K562 (cell line): Measurements from ENCODE around the gene SERTAD4. TPM values are rescaled to one million over a fixed set of nuclear protein-coding genes. Genes with fewer than 3 reads are reported as not detected.

Source experiments
- ATAC-seq: fragments of 200-7000 bp; cut with Tn5 transposase; 3 replicates; pipeline ENCODE4 v1.9.1; 2020; ENCODE audit warnings: moderate library complexity
- BruUV-seq: library from RNA; stranded (reverse); fragments of 400-500 nt; replicated peaks from 2 replicates; lab custom pipeline; 2021; lab: Mats Ljungman, UMichigan
- CTCF ChIA-PET: fragments of 300-600 bp; formaldehyde crosslinking; extraction: SDS; loops from one replicate; lab custom pipeline; 2021; ENCODE audit warnings: low intra/inter-chr PET ratio; lab: Yijun Ruan, JAX
- POLR2A ChIA-PET: fragments of 300-600, 350-650 bp; sonication (Branson Sonifier 250); formaldehyde crosslinking; extraction: SDS; loops from one replicate; lab custom pipeline; 2021; ENCODE audit warnings: antibody characterized with exemption, inconsistent platforms; lab: Yijun Ruan, JAX
- DNase-seq, 4 experiments: peaks; one replicate each; pipeline versions ENCODE4 v3.0.0 to v3.0.0-alpha.2; 2011 to 2018; ENCODE audit warnings: low spot score in 3 of 4, mixed read lengths in 3 of 4; ENCODE audit errors: extremely low read depth in 1 of 4
- FAIRE-seq: peaks from 2 replicates; lab custom pipeline; 2011; peaks lifted over from hg19 to GRCh38; lab: Jason Lieb, UNC
- H2AFZ ChIP-seq: 2 replicates; pipeline ENCODE4 v1.6.0; 2011; ENCODE audit warnings: low read depth, low read length, control low read depth, inconsistent platforms
- H3K27ac ChIP-seq: fragments of 200-600 bp; 3 replicates; pipeline ENCODE4 v1.8.0; 2011; ENCODE audit warnings: low read depth, mild to moderate bottlenecking, control low read depth, inconsistent platforms, low read length, moderate library complexity, mixed read lengths; ENCODE audit errors: extremely low read depth
- H3K27me3 ChIP-seq, 2 experiments: fragments of 300-600 bp in 1 of 2; 2 replicates in 1 of 2; 3 replicates in 1 of 2; pipeline versions ENCODE4 v1.6.0 to v1.8.0; 2011; ENCODE audit warnings: inconsistent platforms in 2 of 2, low read length in 2 of 2, mild to moderate bottlenecking in 1 of 2, mixed read lengths in 1 of 2, moderate library complexity in 1 of 2; ENCODE audit not compliant: control insufficient read depth in 2 of 2, insufficient read depth in 2 of 2
- H3K36me3 ChIP-seq: fragments of 300-600 bp; 3 replicates; pipeline ENCODE4 v1.8.0; 2011; ENCODE audit warnings: mild to moderate bottlenecking, low read length, inconsistent platforms; ENCODE audit not compliant: control insufficient read depth, insufficient read depth
- H3K4me1 ChIP-seq, 2 experiments: fragments of 200-600 bp in 1 of 2; replicated peaks in 1 of 2; 2 replicates in 1 of 2; 3 replicates in 1 of 2; pipeline versions ENCODE4 v1.5.1 to v1.8.0; 2011; ENCODE audit warnings: inconsistent platforms in 2 of 2, low read length in 2 of 2, mild to moderate bottlenecking in 1 of 2, mixed read lengths in 1 of 2, moderate library complexity in 1 of 2; ENCODE audit not compliant: control insufficient read depth in 2 of 2, insufficient read depth in 2 of 2
- H3K4me2 ChIP-seq: 2 replicates; pipeline ENCODE4 v1.6.1; 2011; ENCODE audit warnings: low read length, control low read depth, inconsistent platforms, mixed read lengths; ENCODE audit not compliant: insufficient read depth
- H3K4me3 ChIP-seq: fragments of 200-600 bp; sonication (generic), shearing (Covaris generic); 2 replicates; pipeline ENCODE4 v1.5.1; 2016; ENCODE audit warnings: control low read depth, inconsistent platforms
- H3K79me2 ChIP-seq: fragments of 200-600 bp; 3 replicates; pipeline ENCODE4 v1.8.0; 2011; ENCODE audit warnings: low read length, inconsistent platforms; ENCODE audit not compliant: control insufficient read depth, insufficient read depth
- H3K9ac ChIP-seq, 2 experiments: 2 replicates each; pipeline versions ENCODE4 v1.6.0 to v1.6.1; 2011; ENCODE audit warnings: low read depth in 2 of 2, low read length in 2 of 2, control low read depth in 1 of 2, inconsistent platforms in 1 of 2, mild to moderate bottlenecking in 1 of 2, mixed read lengths in 1 of 2; ENCODE audit not compliant: insufficient read depth in 1 of 2
- H3K9me1 ChIP-seq: one replicate; pipeline ENCODE4 v1.6.0; 2011; ENCODE audit warnings: inconsistent platforms, mild to moderate bottlenecking, low read length, moderate library complexity; ENCODE audit not compliant: control insufficient read depth, insufficient read depth
- H3K9me3 ChIP-seq: replicated peaks from 2 replicates; pipeline ENCODE4 v1.5.1; 2011; ENCODE audit warnings: low read depth, low read length, inconsistent platforms; ENCODE audit not compliant: control insufficient read depth, insufficient read depth
- H4K20me1 ChIP-seq: replicated peaks from 2 replicates; pipeline ENCODE4 v1.6.1; 2011; ENCODE audit warnings: low read length, inconsistent platforms, mixed read lengths; ENCODE audit not compliant: control insufficient read depth, insufficient read depth
- BCL6 ChIP-seq: fragments of 250-450 bp; sonication (Bioruptor Pico); IDR thresholded peaks from 2 replicates; pipeline ENCODE4 v1.4.0; 2020
- BCOR ChIP-seq: fragments of 450-650 bp; IDR thresholded peaks from 2 replicates; pipeline ENCODE4 v1.6.1; 2016
- KLF16 ChIP-seq: IDR thresholded peaks from 2 replicates; pipeline ENCODE4 v1.6.1; 2016; ENCODE audit warnings: antibody characterized with exemption
- MAFK ChIP-seq: IDR thresholded peaks from 2 replicates; pipeline ENCODE4 v1.6.1; 2011; ENCODE audit warnings: low read length, improper control_type of control experiment
- RBBP5 ChIP-seq: fragments of 200-600 bp; sonication (generic); IDR thresholded peaks from 2 replicates; pipeline ENCODE4 v1.6.1; 2012; ENCODE audit warnings: borderline replicate concordance, mild to moderate bottlenecking, low read length, control low read depth, inconsistent platforms; ENCODE audit not compliant: insufficient read depth, poor library complexity, severe bottlenecking
- TCF7L2 ChIP-seq: fragments of 150-350 bp; IDR thresholded peaks from 2 replicates; pipeline ENCODE4 v1.6.1; 2016; ENCODE audit warnings: low read depth, mild to moderate bottlenecking, low read length, moderate library complexity
- ZC3H8 ChIP-seq: fragments of 450-650 bp; IDR thresholded peaks from 2 replicates; pipeline ENCODE4 v1.6.1; 2017
- WGBS: fragments of 100-300 bp; shearing (Covaris generic); methylation state at CpG from one replicate; pipeline ENCODE4 v1.1.6; 2016; ENCODE audit warnings: low coverage, mixed read lengths; ENCODE audit not compliant: insufficient coverage; ENCODE audit errors: missing lambda C conversion rate; 5-methylcytosine and 5-hydroxymethylcytosine counted together
- in situ Hi-C: fragments of 300-500 bp; cut with MboI; formaldehyde crosslinking; loops from 4 replicates; pipeline ENCODE4 v1.15.0; 2018; ENCODE audit warnings: inconsistent platforms, mixed read lengths
- intact Hi-C: fragments of 100-400 bp; cut with micrococcal nuclease; formaldehyde crosslinking; loops from 2 replicates; pipeline ENCODE4 v1.14.2; 2022
- polyA plus RNA-seq, 8 experiments: library from polyadenylated mRNA; depleted of rRNA in 4 of 8; stranded (reverse) in 5 of 8; unstranded in 3 of 8; fragments of >200 nt; fragmentation: Nextera tagmentation in 2 of 8; fragmentation: Illumina TruSeq in 1 of 8; extraction: Ambion mirVana in 2 of 8; extraction: Trizol in 1 of 8; gene quantifications; 2 replicates each; pipeline versions ENCODE4 v1.2.1 to v1.2.3, GENCODE V29; 2011 to 2014; ENCODE audit warnings: inconsistent platforms in 1 of 8, missing spikeins in 1 of 8
- total RNA-seq, 7 experiments: library from RNA; depleted of rRNA in 6 of 7; stranded (reverse); fragments of >200 nt in 6 of 7; fragmentation: Illumina TruSeq in 2 of 7; extraction: Trizol in 2 of 7; gene quantifications; 2 replicates each; pipeline versions ENCODE4 v1.2.1 to v1.2.3, GENCODE V29; 2011 to 2021; ENCODE audit warnings: low replicate concordance in 1 of 7
- TF ChIP-seq, protein P1 (sequence below): fragments of 250-450 bp; sonication (Bioruptor Pico); IDR thresholded peaks from 2 replicates; pipeline ENCODE4 v1.5.1; 2021; ENCODE audit warnings: mild to moderate bottlenecking
- TF ChIP-seq, protein P2 (sequence below): fragments of 250-450 bp; sonication (Bioruptor Pico); IDR thresholded peaks from 2 replicates; pipeline ENCODE4 v1.5.0; 2021
- TF ChIP-seq, protein P3 (sequence below): sonication (generic); formaldehyde crosslinking; IDR thresholded peaks from 2 replicates; pipeline ENCODE4 v1.8.1; 2023; ENCODE audit warnings: mild to moderate bottlenecking, missing genetic modification reagents
- TF ChIP-seq, protein P4 (sequence below): sonication (generic); formaldehyde crosslinking; IDR thresholded peaks from 2 replicates; pipeline ENCODE4 v1.8.0; 2022; ENCODE audit warnings: mild to moderate bottlenecking, missing genetic modification reagents, borderline replicate concordance

The SERTAD4 gene
- total and polyA plus RNA-seq, 9 of the 15 experiments (the other 6 are each of a cell fraction or from before 2014, with no cell fraction given): not detected

GRCh38 chr1:210217482-210217881 is 15.1 kb upstream of the SERTAD4 start:
- no peaks in the 10 kb centered on the region for H3K79me2 ChIP-seq
- H3K4me2 ChIP-seq: no peak overlapping the region
- no peak overlapping the region for H2AFZ ChIP-seq
- BruUV-seq: no TSS peak
- in situ Hi-C loops (no loop called here), intact Hi-C loops (no loop called here)
- TF ChIP-seq, protein P1, sequence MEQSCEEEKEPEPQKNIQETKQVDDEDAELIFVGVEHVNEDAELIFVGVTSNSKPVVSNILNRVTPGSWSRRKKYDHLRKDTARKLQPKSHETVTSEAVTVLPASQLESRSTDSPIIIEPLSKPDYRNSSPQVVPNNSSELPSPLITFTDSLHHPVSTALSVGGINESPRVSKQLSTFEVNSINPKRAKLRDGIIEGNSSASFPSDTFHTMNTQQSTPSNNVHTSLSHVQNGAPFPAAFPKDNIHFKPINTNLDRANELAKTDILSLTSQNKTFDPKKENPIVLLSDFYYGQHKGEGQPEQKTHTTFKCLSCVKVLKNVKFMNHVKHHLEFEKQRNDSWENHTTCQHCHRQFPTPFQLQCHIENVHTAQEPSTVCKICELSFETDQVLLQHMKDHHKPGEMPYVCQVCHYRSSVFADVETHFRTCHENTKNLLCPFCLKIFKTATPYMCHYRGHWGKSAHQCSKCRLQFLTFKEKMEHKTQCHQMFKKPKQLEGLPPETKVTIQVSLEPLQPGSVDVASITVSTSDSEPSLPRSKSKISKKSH: no peak
- no peak for TF ChIP-seq BCL6 (CRISPR knock-in tag)
- no peaks in the 10 kb centered on the region for H3K9me1 ChIP-seq
- no peak overlapping the region for H3K9ac ChIP-seq
- no peaks in the 10 kb centered on the region for H3K4me1 ChIP-seq
- FAIRE-seq: no peak
- H3K9me3 ChIP-seq: no peaks in the 10 kb centered on the region
- no peaks in the 10 kb centered on the region for H4K20me1 ChIP-seq
- no peak for ATAC-seq
- H3K27me3 ChIP-seq: no peaks in the 10 kb centered on the region
- POLR2A ChIA-PET: no interaction called here
- 0% methylated on average over 5 of the region's 5 CpGs for WGBS
- H3K27ac ChIP-seq: no peak overlapping the region
- no peaks in the 10 kb centered on the region for H3K36me3 ChIP-seq
- CTCF ChIA-PET: interaction anchor here (0.6 kb wide), 1 partner anchor 60 kb away, joined by 3 read pairs; no protein-coding TSS in a partner anchor
- no peak overlapping the region for H3K4me3 ChIP-seq
- DNase-seq: no peak

- Histone ChIP-seq H3K27ac (no peak overlapping the region), H3K9ac (no peak overlapping the region), H2AFZ (no peak overlapping the region), H3K9me3 (no peaks in the 10 kb centered on the region), H4K20me1 (no peaks in the 10 kb centered on the region), H3K4me2 (no peak overlapping the region), H3K4me1 (no peaks in the 10 kb centered on the region), H3K9me1 (no peaks in the 10 kb centered on the region), H3K27me3 (no peaks in the 10 kb centered on the region), H3K36me3 (no peaks in the 10 kb centered on the region), H3K79me2 (no peaks in the 10 kb centered on the region), H3K4me3 (no peak overlapping the region)
- DNase-seq: no peak
- BruUV-seq: no TSS peak
- FAIRE-seq: no peak
- ATAC-seq: no peak
- ChIA-PET CTCF (no interaction called here), POLR2A (no interaction called here)
- 0% methylated on average over 4 of the region's 4 CpGs for WGBS
- in situ Hi-C loops: no loop called here
- intact Hi-C loops: no loop called here
- TF ChIP-seq, protein P2, sequence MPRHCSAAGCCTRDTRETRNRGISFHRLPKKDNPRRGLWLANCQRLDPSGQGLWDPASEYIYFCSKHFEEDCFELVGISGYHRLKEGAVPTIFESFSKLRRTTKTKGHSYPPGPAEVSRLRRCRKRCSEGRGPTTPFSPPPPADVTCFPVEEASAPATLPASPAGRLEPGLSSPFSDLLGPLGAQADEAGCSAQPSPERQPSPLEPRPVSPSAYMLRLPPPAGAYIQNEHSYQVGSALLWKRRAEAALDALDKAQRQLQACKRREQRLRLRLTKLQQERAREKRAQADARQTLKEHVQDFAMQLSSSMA (CRISPR knock-in tag): no peak
- no peak for TF ChIP-seq KLF16
- TF ChIP-seq RBBP5: no peak
- no peak for TF ChIP-seq ZC3H8
- TF ChIP-seq, protein P3, sequence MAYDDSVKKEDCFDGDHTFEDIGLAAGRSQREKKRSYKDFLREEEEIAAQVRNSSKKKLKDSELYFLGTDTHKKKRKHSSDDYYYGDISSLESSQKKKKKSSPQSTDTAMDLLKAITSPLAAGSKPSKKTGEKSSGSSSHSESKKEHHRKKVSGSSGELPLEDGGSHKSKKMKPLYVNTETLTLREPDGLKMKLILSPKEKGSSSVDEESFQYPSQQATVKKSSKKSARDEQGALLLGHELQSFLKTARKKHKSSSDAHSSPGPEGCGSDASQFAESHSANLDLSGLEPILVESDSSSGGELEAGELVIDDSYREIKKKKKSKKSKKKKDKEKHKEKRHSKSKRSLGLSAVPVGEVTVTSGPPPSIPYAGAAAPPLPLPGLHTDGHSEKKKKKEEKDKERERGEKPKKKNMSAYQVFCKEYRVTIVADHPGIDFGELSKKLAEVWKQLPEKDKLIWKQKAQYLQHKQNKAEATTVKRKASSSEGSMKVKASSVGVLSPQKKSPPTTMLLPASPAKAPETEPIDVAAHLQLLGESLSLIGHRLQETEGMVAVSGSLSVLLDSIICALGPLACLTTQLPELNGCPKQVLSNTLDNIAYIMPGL (CRISPR knock-in tag): no peak
- no peak for TF ChIP-seq MAFK
- no peak for TF ChIP-seq BCOR
- TF ChIP-seq BCL6 (CRISPR knock-in tag): no peak
- TF ChIP-seq TCF7L2: no peak
- TF ChIP-seq, protein P4, sequence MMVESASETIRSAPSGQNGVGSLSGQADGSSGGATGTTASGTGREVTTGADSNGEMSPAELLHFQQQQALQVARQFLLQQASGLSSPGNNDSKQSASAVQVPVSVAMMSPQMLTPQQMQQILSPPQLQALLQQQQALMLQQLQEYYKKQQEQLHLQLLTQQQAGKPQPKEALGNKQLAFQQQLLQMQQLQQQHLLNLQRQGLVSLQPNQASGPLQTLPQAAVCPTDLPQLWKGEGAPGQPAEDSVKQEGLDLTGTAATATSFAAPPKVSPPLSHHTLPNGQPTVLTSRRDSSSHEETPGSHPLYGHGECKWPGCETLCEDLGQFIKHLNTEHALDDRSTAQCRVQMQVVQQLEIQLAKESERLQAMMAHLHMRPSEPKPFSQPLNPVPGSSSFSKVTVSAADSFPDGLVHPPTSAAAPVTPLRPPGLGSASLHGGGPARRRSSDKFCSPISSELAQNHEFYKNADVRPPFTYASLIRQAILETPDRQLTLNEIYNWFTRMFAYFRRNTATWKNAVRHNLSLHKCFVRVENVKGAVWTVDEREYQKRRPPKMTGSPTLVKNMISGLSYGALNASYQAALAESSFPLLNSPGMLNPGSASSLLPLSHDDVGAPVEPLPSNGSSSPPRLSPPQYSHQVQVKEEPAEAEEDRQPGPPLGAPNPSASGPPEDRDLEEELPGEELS (CRISPR knock-in tag): no peak
Measured at GRCh38 chr1:210218047-210218446, 14.5 kb upstream of the SERTAD4 start.
